Small intestine (tissue), 7 donors: ENCODE results near the gene DMXL2. TPM values are rescaled to one million over a fixed set of nuclear protein-coding genes. Genes with fewer than 3 reads are reported as not detected.
A peak's percentile ranks its signal among the peaks of the same experiment; 100 is the strongest.
"Not testable (repeated sequence)": the region's sequence is repeated elsewhere in the genome, so short reads cannot be mapped to it uniquely, and the experiment has no call there.

Experiments used
- DNase-seq, 2 donors: peaks; one replicate each; pipeline versions ENCODE4 v3.0.0 to v3.0.0-alpha.2; 2013
- FAIRE-seq: peaks from 2 replicates; lab custom pipeline; 2012; peaks lifted over from hg19 to GRCh38; lab: Jason Lieb, UNC
- H3K27ac ChIP-seq, 3 donors: one replicate each; pipeline ENCODE4 v1.5.1; 2013; ENCODE audit warnings: low read length in 2 of 3, mild to moderate bottlenecking in 2 of 3, control low read depth in 1 of 3, inconsistent platforms in 1 of 3, low read depth in 1 of 3, moderate library complexity in 1 of 3
- H3K27me3 ChIP-seq, 3 donors: one replicate each; pipeline ENCODE4 v1.6.1; 2013; ENCODE audit warnings: low read length in 3 of 3, inconsistent platforms in 1 of 3; ENCODE audit not compliant: control insufficient read depth in 3 of 3, insufficient read depth in 3 of 3
- H3K36me3 ChIP-seq, 3 donors: one replicate each; pipeline ENCODE4 v1.6.1; 2013; ENCODE audit warnings: low read length in 3 of 3, inconsistent platforms in 1 of 3, low read depth in 1 of 3, mild to moderate bottlenecking in 1 of 3, moderate library complexity in 1 of 3; ENCODE audit not compliant: control insufficient read depth in 3 of 3, insufficient read depth in 2 of 3
- H3K4me1 ChIP-seq, 3 donors: one replicate each; pipeline ENCODE4 v1.6.1; 2013; ENCODE audit warnings: low read length in 2 of 3, inconsistent platforms in 1 of 3, low read depth in 1 of 3, mild to moderate bottlenecking in 1 of 3, moderate library complexity in 1 of 3; ENCODE audit not compliant: control insufficient read depth in 3 of 3, insufficient read depth in 2 of 3
- H3K4me3 ChIP-seq, 3 donors: one replicate each; pipeline ENCODE4 v1.5.1; 2013; ENCODE audit warnings: low read length in 3 of 3, control low read depth in 1 of 3, inconsistent platforms in 1 of 3, low read depth in 1 of 3, mild to moderate bottlenecking in 1 of 3, moderate library complexity in 1 of 3
- H3K9me3 ChIP-seq, 2 donors: one replicate each; pipeline ENCODE4 v1.6.1; 2013; ENCODE audit warnings: low read depth in 1 of 2, low read length in 1 of 2; ENCODE audit not compliant: control insufficient read depth in 2 of 2, insufficient read depth in 1 of 2
- WGBS, 3 donors: extraction: QIAGEN DNeasy Blood & Tissue Kit; methylation state at CpG; one replicate each; pipeline ENCODE4 v1.1.7; 2013; 5-methylcytosine and 5-hydroxymethylcytosine counted together
- polyA plus RNA-seq, 4 donors: library from polyadenylated mRNA; stranded (reverse) in 3 of 4; unstranded in 1 of 4; fragments of 200-250 nt in 3 of 4; fragments of 120-200 nt in 1 of 4; gene quantifications; one replicate each; pipeline versions ENCODE4 v1.2.1 to v1.2.3, GENCODE V29; 2013
- donor health status: healthy with polysubstance abuse.
- donor health status: control.
- donor health status: control.
- donor health status: Bipolar disorder and iron deficiency.
- donor health status: healthy.

The DMXL2 gene
- polyA plus RNA-seq, 4 donors: 24.5 to 58.4 (median 42.6) TPM

DNA sequence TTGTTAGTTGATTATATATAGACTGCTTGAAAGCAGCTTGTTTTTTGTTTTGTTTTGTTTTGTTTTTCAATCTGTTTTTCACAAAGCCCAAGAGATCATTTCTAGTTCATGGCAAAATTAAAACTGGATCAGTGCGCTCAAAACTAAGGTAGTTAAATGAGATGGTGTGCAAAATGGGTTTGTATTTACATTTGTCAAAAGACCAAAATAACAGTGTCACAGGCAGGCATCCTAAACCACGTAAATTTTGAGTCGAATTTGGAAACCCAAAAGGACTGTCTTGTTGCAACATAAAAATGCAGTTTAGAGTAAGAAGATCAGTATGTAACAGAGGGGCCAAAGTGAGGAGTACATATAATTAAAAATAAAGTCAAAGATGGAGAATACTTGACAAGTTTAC is 2.4 kb downstream of the DMXL2 start:
- H3K27ac ChIP-seq: no peak overlapping the region
- 80 to 94% (median 87%) methylated on average over 3 of the region's 3 CpGs for WGBS, 3 donors
- no peak for DNase-seq
- H3K4me1 ChIP-seq: peaks cover 0 to 12% (median 5%) of the 10 kb centered on the region in 3 donors
- H3K4me3 ChIP-seq: no peak overlapping the region
- no peaks in the 10 kb centered on the region for H3K9me3 ChIP-seq
- no peaks in the 10 kb centered on the region for H3K36me3 ChIP-seq
- FAIRE-seq: no peak
- H3K27me3 ChIP-seq: no peaks in the 10 kb centered on the region

DNA sequence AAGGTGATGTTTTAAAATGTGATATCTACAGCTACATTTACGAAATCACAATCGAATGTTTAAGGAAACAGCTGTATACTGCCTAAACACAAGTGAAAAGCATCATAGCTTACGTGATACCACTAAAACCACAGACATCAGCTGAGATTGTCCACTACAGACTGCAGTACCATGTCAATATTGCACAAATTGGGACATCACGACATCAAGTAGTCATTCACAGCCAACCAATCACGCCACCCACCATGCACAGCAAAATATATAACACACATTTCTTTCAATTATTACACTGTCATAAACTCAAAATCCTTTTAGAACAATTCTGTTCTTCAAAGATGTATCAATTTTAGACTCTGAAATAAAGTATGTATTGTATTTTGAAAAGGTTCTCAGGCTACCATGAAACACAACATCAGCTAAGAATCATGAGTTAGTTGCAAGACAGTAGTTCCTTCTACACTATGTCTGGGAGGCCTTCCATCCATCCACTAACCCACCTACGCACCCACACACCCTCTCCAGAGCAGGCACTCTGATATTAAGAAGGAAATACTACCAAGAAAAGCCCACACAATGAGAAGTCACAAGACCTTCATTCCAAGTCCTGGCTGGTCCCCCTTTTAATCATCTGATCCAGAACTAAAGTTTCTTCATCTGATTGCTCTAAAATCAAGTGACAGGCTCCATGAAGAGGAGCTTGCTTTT is 3.1 kb downstream of the DMXL2 start:
- no peaks in the 10 kb centered on the region for H3K27me3 ChIP-seq
- H3K4me3 ChIP-seq: no peak overlapping the region
- no peak overlapping the region for H3K27ac ChIP-seq
- H3K36me3 ChIP-seq: no peaks in the 10 kb centered on the region
- DNase-seq: no peak
- no peaks in the 10 kb centered on the region for H3K9me3 ChIP-seq
- WGBS, 3 donors: 86 to 91% (median 89%) methylated on average over 6 of the region's 6 CpGs
- peaks cover 0 to 10% (median 5%) of the 10 kb centered on the region in 3 donors for H3K4me1 ChIP-seq
- no peak for FAIRE-seq

DNA sequence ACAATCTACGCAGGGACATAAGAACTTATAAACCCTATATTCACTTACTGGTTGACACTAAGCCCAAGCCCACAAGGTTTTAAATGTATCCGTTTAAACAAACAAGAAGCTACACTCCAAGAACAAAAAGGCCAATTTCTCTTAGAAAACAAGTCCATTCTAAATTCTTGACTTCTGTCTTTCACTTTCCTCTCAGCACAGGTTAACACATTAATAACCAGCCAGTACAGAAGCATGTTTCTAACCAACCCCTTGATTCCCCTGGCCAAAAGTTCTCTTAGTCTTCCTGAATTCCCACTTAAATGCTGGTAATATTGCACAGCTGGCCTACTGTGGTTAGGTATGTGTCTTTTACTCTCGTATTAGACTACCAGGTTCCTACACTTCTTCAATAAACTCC is 4.7 kb downstream of the DMXL2 start:
- FAIRE-seq (no peak), DNase-seq (no peak)
- Histone ChIP-seq H3K36me3 (no peaks in the 10 kb centered on the region), H3K4me1 (peaks cover 0 to 3% (median 0%) of the 10 kb centered on the region in 3 donors), H3K27ac (no peak overlapping the region), H3K4me3 (no peak overlapping the region), H3K27me3 (no peaks in the 10 kb centered on the region), H3K9me3 (no peaks in the 10 kb centered on the region)
- WGBS, 3 donors: 66 to 89% (median 73%) methylated on average over 3 of the region's 3 CpGs

DNA sequence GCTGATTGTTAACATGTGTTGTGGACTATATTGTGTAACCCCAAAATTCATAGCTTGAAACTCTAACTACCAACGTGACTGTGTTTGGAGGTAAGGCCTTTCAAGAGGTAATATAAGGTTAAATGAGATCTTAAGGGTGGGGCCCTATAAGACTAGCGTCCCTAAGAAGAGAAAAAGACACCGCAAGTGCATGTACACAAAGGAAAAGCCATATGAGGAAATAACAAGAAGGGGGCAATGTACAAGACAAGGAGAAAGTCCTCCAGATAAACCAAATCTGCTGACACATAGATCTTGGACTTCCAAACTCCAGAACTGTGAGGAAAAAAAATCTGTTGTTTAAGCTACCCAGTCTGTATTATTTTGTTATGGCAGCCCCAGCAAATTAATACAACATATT is 8.6 kb downstream of the DMXL2 start:
- peaks cover 0 to 3% (median 0%) of the 10 kb centered on the region in 3 donors for H3K4me1 ChIP-seq
- peaks cover 0 to 3% (median 2%) of the 10 kb centered on the region in 3 donors for H3K36me3 ChIP-seq
- peak overlapping the region in 2 of 3 donors; percentile 31 to 55 for H3K27ac ChIP-seq
- no peak overlapping the region for H3K4me3 ChIP-seq
- DNase-seq (peak; percentile 77 to 94), FAIRE-seq (no peak)
- H3K9me3 ChIP-seq: peaks cover 0 to 10% of the 10 kb centered on the region in 2 donors
- 18 to 63% (median 35%) methylated on average over 3 of the region's 3 CpGs for WGBS, 3 donors
- no peaks in the 10 kb centered on the region for H3K27me3 ChIP-seq

DNA sequence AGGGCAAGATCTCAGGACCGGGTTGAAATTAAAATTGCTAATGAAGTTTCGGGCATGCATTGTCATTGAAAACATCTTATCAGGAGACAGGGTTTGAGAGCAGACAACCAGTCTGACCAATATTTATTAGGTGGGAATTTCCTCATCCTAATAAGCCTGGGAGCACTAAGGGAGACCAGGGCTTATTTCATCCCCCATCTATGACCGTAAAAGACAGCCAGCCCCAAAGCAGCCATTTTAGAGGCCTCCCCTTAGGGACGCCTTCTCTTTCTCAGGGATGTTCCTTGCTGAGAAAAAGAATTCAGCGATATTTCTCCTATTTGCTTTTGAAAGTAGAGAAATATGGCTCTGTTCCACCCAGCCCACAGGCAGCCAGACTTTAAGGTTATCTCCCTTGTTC is 9.9 kb downstream of the DMXL2 start:
- not testable (repeated sequence) for H3K4me1 ChIP-seq, DNase-seq, H3K27me3 ChIP-seq, H3K36me3 ChIP-seq, H3K4me3 ChIP-seq, FAIRE-seq, H3K27ac ChIP-seq
- 97 to 99% (median 98%) methylated on average over 5 of the region's 5 CpGs for WGBS, 3 donors
- H3K9me3 ChIP-seq: peaks cover 0 to 10% of the 10 kb centered on the region in 2 donors

DNA sequence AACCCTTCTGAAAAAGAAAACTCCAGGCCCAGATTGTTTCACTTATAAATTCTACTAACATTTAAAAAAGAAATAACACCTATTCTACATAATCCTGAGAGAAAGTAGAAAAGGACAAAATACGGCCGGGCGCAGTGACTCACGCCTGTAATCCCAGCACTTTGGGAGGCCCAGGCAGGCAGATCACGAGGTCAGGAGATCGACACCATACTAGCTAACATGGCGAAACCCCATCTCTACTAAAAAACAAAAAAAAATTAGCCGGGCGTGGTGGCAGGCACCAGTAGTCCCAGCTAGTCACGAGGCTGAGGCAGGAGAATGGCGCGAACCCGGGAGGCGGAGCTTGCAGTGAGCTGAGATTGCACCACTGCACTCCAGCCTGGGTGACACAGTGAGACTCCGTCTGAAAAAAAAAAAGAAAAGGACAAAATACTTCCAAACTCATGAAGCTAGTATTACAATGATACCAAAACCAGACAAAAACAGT is 19.1 kb downstream of the DMXL2 start:
- WGBS, 3 donors: 92 to 96% (median 94%) methylated on average over 15 of the region's 15 CpGs
- not testable (repeated sequence) for H3K27me3 ChIP-seq, FAIRE-seq, H3K4me1 ChIP-seq, H3K4me3 ChIP-seq, H3K36me3 ChIP-seq, H3K27ac ChIP-seq, H3K9me3 ChIP-seq, DNase-seq

DNA sequence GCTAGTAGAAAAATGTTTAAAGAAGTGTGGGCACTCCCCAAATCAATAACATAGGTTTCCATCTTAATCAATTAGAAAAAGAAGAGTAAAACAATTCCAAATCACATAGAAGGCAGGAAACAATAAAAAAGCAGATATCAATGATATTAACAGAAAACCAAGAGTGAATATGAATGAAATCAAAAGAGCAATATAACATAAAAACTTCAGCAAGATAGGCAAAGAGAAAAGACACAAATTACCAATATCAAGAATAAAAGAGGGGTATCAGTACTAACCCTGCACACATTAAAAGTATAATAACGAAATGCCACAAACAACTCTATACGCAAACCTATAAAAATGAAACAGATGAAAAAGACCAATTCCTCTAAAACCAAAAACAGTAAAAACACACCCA is 19.6 kb downstream of the DMXL2 start:
- Histone ChIP-seq H3K9me3 (no peaks in the 10 kb centered on the region), H3K4me3 (no peak overlapping the region), H3K27me3 (no peaks in the 10 kb centered on the region), H3K27ac (no peak overlapping the region), H3K36me3 (no peaks in the 10 kb centered on the region), H3K4me1 (no peaks in the 10 kb centered on the region)
- no peak for FAIRE-seq
- no peak for DNase-seq
- WGBS, 3 donors: 79 to 93% (median 87%) methylated on average over 2 of the region's 2 CpGs

DNA sequence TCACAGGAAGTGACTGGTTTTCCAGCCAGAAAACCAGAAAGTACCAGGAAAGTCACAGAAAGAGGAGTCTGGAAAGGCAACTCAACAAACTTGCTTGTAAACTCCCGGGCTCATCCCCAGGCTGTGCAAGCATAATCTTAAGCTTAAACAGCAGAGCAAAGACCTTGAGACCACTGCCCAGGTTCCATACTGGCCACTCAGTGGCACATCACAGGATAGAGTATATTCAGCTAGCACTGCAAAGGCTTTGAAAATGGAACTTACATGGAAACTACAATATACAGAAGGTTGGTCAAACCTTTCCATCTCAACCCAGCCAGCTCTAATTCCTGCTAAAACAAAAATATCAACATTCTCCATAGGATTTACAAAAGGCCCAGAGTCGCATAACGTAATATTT is 20.1 kb downstream of the DMXL2 start:
- DNase-seq (no peak), FAIRE-seq (no peak)
- Histone ChIP-seq H3K9me3 (no peaks in the 10 kb centered on the region), H3K27ac (no peak overlapping the region), H3K4me1 (no peaks in the 10 kb centered on the region), H3K36me3 (no peaks in the 10 kb centered on the region), H3K4me3 (no peak overlapping the region), H3K27me3 (no peaks in the 10 kb centered on the region)
- WGBS, 3 donors: 64 to 96% (median 78%) methylated on average over 3 of the region's 3 CpGs
